K562 (cell line): Measurements from ENCODE around the gene ZNF726. TPM values are rescaled to one million over a fixed set of nuclear protein-coding genes. Genes with fewer than 3 reads are reported as not detected.
A peak's percentile ranks its signal among the peaks of the same experiment; 100 is the strongest.
"Not testable (repeated sequence)": the region's sequence is repeated elsewhere in the genome, so short reads cannot be mapped to it uniquely, and the experiment has no call there.

ENCODE experiments used
- ATAC-seq: fragments of 200-7000 bp; cut with Tn5 transposase; 3 replicates; pipeline ENCODE4 v1.9.1; 2020; ENCODE audit warnings: moderate library complexity
- BruUV-seq: library from RNA; stranded (reverse); fragments of 400-500 nt; replicated peaks from 2 replicates; lab custom pipeline; 2021; lab: Mats Ljungman, UMichigan
- CTCF ChIA-PET: fragments of 300-600 bp; formaldehyde crosslinking; extraction: SDS; loops from one replicate; lab custom pipeline; 2021; ENCODE audit warnings: low intra/inter-chr PET ratio; lab: Yijun Ruan, JAX
- POLR2A ChIA-PET: fragments of 300-600, 350-650 bp; sonication (Branson Sonifier 250); formaldehyde crosslinking; extraction: SDS; loops from one replicate; lab custom pipeline; 2021; ENCODE audit warnings: antibody characterized with exemption, inconsistent platforms; lab: Yijun Ruan, JAX
- DNase-seq, 4 experiments: peaks; one replicate each; pipeline versions ENCODE4 v3.0.0 to v3.0.0-alpha.2; 2011 to 2018; ENCODE audit warnings: low spot score in 3 of 4, mixed read lengths in 3 of 4; ENCODE audit errors: extremely low read depth in 1 of 4
- FAIRE-seq: peaks from 2 replicates; lab custom pipeline; 2011; peaks lifted over from hg19 to GRCh38; lab: Jason Lieb, UNC
- H2AFZ ChIP-seq: 2 replicates; pipeline ENCODE4 v1.6.0; 2011; ENCODE audit warnings: low read depth, low read length, control low read depth, inconsistent platforms
- H3K27ac ChIP-seq: fragments of 200-600 bp; 3 replicates; pipeline ENCODE4 v1.8.0; 2011; ENCODE audit warnings: low read depth, mild to moderate bottlenecking, control low read depth, inconsistent platforms, low read length, moderate library complexity, mixed read lengths; ENCODE audit errors: extremely low read depth
- H3K27me3 ChIP-seq, 2 experiments: fragments of 300-600 bp in 1 of 2; 2 replicates in 1 of 2; 3 replicates in 1 of 2; pipeline versions ENCODE4 v1.6.0 to v1.8.0; 2011; ENCODE audit warnings: inconsistent platforms in 2 of 2, low read length in 2 of 2, mild to moderate bottlenecking in 1 of 2, mixed read lengths in 1 of 2, moderate library complexity in 1 of 2; ENCODE audit not compliant: control insufficient read depth in 2 of 2, insufficient read depth in 2 of 2
- H3K36me3 ChIP-seq: fragments of 300-600 bp; 3 replicates; pipeline ENCODE4 v1.8.0; 2011; ENCODE audit warnings: mild to moderate bottlenecking, low read length, inconsistent platforms; ENCODE audit not compliant: control insufficient read depth, insufficient read depth
- H3K4me1 ChIP-seq, 2 experiments: fragments of 200-600 bp in 1 of 2; replicated peaks in 1 of 2; 2 replicates in 1 of 2; 3 replicates in 1 of 2; pipeline versions ENCODE4 v1.5.1 to v1.8.0; 2011; ENCODE audit warnings: inconsistent platforms in 2 of 2, low read length in 2 of 2, mild to moderate bottlenecking in 1 of 2, mixed read lengths in 1 of 2, moderate library complexity in 1 of 2; ENCODE audit not compliant: control insufficient read depth in 2 of 2, insufficient read depth in 2 of 2
- H3K4me2 ChIP-seq: 2 replicates; pipeline ENCODE4 v1.6.1; 2011; ENCODE audit warnings: low read length, control low read depth, inconsistent platforms, mixed read lengths; ENCODE audit not compliant: insufficient read depth
- H3K4me3 ChIP-seq: fragments of 200-600 bp; sonication (generic), shearing (Covaris generic); 2 replicates; pipeline ENCODE4 v1.5.1; 2016; ENCODE audit warnings: control low read depth, inconsistent platforms
- H3K79me2 ChIP-seq: fragments of 200-600 bp; 3 replicates; pipeline ENCODE4 v1.8.0; 2011; ENCODE audit warnings: low read length, inconsistent platforms; ENCODE audit not compliant: control insufficient read depth, insufficient read depth
- H3K9ac ChIP-seq, 2 experiments: 2 replicates each; pipeline versions ENCODE4 v1.6.0 to v1.6.1; 2011; ENCODE audit warnings: low read depth in 2 of 2, low read length in 2 of 2, control low read depth in 1 of 2, inconsistent platforms in 1 of 2, mild to moderate bottlenecking in 1 of 2, mixed read lengths in 1 of 2; ENCODE audit not compliant: insufficient read depth in 1 of 2
- H3K9me1 ChIP-seq: one replicate; pipeline ENCODE4 v1.6.0; 2011; ENCODE audit warnings: inconsistent platforms, mild to moderate bottlenecking, low read length, moderate library complexity; ENCODE audit not compliant: control insufficient read depth, insufficient read depth
- H3K9me3 ChIP-seq: replicated peaks from 2 replicates; pipeline ENCODE4 v1.5.1; 2011; ENCODE audit warnings: low read depth, low read length, inconsistent platforms; ENCODE audit not compliant: control insufficient read depth, insufficient read depth
- H4K20me1 ChIP-seq: replicated peaks from 2 replicates; pipeline ENCODE4 v1.6.1; 2011; ENCODE audit warnings: low read length, inconsistent platforms, mixed read lengths; ENCODE audit not compliant: control insufficient read depth, insufficient read depth
- ESRRA ChIP-seq: fragments of 450-650 bp; IDR thresholded peaks from 2 replicates; pipeline ENCODE4 v1.6.1; 2014; ENCODE audit warnings: low read depth, mild to moderate bottlenecking, moderate library complexity, borderline replicate concordance
- NR2C2 ChIP-seq, 2 experiments: fragments of 200-800 bp in 1 of 2; sonication (Bioruptor generic) in 1 of 2; sonication (generic) in 1 of 2; formaldehyde crosslinking in 1 of 2; IDR thresholded peaks; 2 replicates each; pipeline versions ENCODE4 v1.6.1 to v1.8.0; 2016 to 2022; ENCODE audit warnings: mild to moderate bottlenecking in 1 of 2, missing compliant biosample characterization in 1 of 2, missing genetic modification characterization in 1 of 2, missing genetic modification reagents in 1 of 2
- WGBS: fragments of 100-300 bp; shearing (Covaris generic); methylation state at CpG from one replicate; pipeline ENCODE4 v1.1.6; 2016; ENCODE audit warnings: low coverage, mixed read lengths; ENCODE audit not compliant: insufficient coverage; ENCODE audit errors: missing lambda C conversion rate; 5-methylcytosine and 5-hydroxymethylcytosine counted together
- in situ Hi-C: fragments of 300-500 bp; cut with MboI; formaldehyde crosslinking; loops from 4 replicates; pipeline ENCODE4 v1.15.0; 2018; ENCODE audit warnings: inconsistent platforms, mixed read lengths
- intact Hi-C: fragments of 100-400 bp; cut with micrococcal nuclease; formaldehyde crosslinking; loops from 2 replicates; pipeline ENCODE4 v1.14.2; 2022
- polyA plus RNA-seq, 8 experiments: library from polyadenylated mRNA; depleted of rRNA in 4 of 8; stranded (reverse) in 5 of 8; unstranded in 3 of 8; fragments of >200 nt; fragmentation: Nextera tagmentation in 2 of 8; fragmentation: Illumina TruSeq in 1 of 8; extraction: Ambion mirVana in 2 of 8; extraction: Trizol in 1 of 8; gene quantifications; 2 replicates each; pipeline versions ENCODE4 v1.2.1 to v1.2.3, GENCODE V29; 2011 to 2014; ENCODE audit warnings: inconsistent platforms in 1 of 8, missing spikeins in 1 of 8
- total RNA-seq, 7 experiments: library from RNA; depleted of rRNA in 6 of 7; stranded (reverse); fragments of >200 nt in 6 of 7; fragmentation: Illumina TruSeq in 2 of 7; extraction: Trizol in 2 of 7; gene quantifications; 2 replicates each; pipeline versions ENCODE4 v1.2.1 to v1.2.3, GENCODE V29; 2011 to 2021; ENCODE audit warnings: low replicate concordance in 1 of 7

ZNF726 gene
- total and polyA plus RNA-seq, 9 of the 15 experiments (the other 6 are each of a cell fraction or from before 2014, with no cell fraction given) = 8.6 to 20.8 (median 14.6) TPM

GRCh38 chr19:23876756-23877155, 37.9 kb upstream of the ZNF726 start:
- ATAC-seq, H3K4me3 ChIP-seq, FAIRE-seq, BruUV-seq, H3K79me2 ChIP-seq, H3K9me1 ChIP-seq, H3K27me3 ChIP-seq, H3K4me2 ChIP-seq, CTCF ChIA-PET, H3K9me3 ChIP-seq, H3K36me3 ChIP-seq, intact Hi-C loops, in situ Hi-C loops, H3K9ac ChIP-seq, H3K4me1 ChIP-seq, H4K20me1 ChIP-seq, DNase-seq, POLR2A ChIA-PET, H2AFZ ChIP-seq, H3K27ac ChIP-seq: not testable (repeated sequence)
- WGBS = 0% methylated on average over 3 of the region's 3 CpGs

GRCh38 chr19:23882493-23882892, 32.2 kb upstream of the ZNF726 start:
- FAIRE-seq = no peak
- CTCF ChIA-PET = no interaction called here

More at GRCh38 chr19:23882493-23882892, 32.2 kb upstream of the ZNF726 start:
- POLR2A ChIA-PET = no interaction called here
- H3K9me3 ChIP-seq = no peaks in the 10 kb centered on the region
- H3K4me3 ChIP-seq = no peak overlapping the region
- DNase-seq = no peak
- intact Hi-C loops (no loop called here), in situ Hi-C loops (no loop called here)
- H3K4me2 ChIP-seq = no peak overlapping the region
- no peak overlapping the region for H3K27ac ChIP-seq
- ATAC-seq = no peak
- WGBS = 1% methylated on average over 5 of the region's 5 CpGs
- H3K79me2 ChIP-seq = no peaks in the 10 kb centered on the region
- H3K9me1 ChIP-seq = no peaks in the 10 kb centered on the region
- H3K36me3 ChIP-seq = no peaks in the 10 kb centered on the region
- BruUV-seq = no TSS peak
- H3K4me1 ChIP-seq = no peaks in the 10 kb centered on the region
- H3K27me3 ChIP-seq = no peaks in the 10 kb centered on the region
- H3K9ac ChIP-seq = no peak overlapping the region
- no peaks in the 10 kb centered on the region for H4K20me1 ChIP-seq
- TF ChIP-seq NR2C2 (CRISPR knock-in tag; IDR thresholded peaks at IDR 0.05) (no peak), NR2C2 (tag; IDR thresholded peaks at IDR 0.05) (no peak), ESRRA (0 out of 2 replicates have a peak, but pooled peaks have one; percentile 32)
- TF ChIP-seq, all 486 proteins: peak for 1
- H2AFZ ChIP-seq = no peak overlapping the region
